ENCODE results near the gene NECTIN4. TPM values are rescaled to one million over a fixed set of nuclear protein-coding genes. Genes with fewer than 3 reads are reported as not detected.

The NECTIN4 gene
- total RNA-seq, 1 donor = under 0.01 TPM

DNA sequence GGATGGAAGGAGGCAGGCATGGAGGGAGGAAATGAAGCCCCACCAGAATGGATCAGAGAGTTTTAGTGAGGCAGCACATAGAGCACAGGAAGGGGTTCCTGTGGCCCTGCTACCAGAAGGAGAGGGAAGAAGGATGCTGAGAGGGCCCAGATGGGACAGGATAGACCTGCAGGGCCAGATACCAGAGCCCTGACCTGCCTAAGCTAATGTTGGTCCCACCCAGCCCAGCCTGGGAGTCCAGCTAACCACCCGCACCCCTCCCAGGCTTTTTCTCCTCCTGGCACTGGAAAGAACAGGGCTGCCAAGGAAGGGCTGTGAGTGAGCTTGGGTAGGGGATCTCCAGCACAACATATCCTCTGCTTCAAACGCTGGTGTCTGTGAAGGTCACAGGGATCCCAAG lies 6.9 kb downstream of the NECTIN4 start:
- no peak overlapping the region for H3K4me3 ChIP-seq (ENCODE audit: insufficient read depth, low read length)
- H3K36me3 ChIP-seq (ENCODE audit: insufficient read depth, low read length) = no peaks in the 10 kb centered on the region
- no peak overlapping the region for H3K4me2 ChIP-seq (ENCODE audit: insufficient read depth, low read length)
- H4K20me1 ChIP-seq (ENCODE audit: insufficient read depth, low read length) = no peaks in the 10 kb centered on the region
- H2AFZ ChIP-seq (ENCODE audit: low read length) = no peak overlapping the region
- H3K4me1 ChIP-seq (ENCODE audit: insufficient read depth, low read length) = peaks cover 38% of the 10 kb centered on the region
- no peaks in the 10 kb centered on the region for H3K27me3 ChIP-seq (ENCODE audit: insufficient read depth, low read length)
- no peak for DNase-seq (ENCODE audit: insufficient read length, low spot score, missing footprints)
- peak overlapping the region; percentile 80 for H3K27ac ChIP-seq (ENCODE audit: low read depth, low read length)
- TF ChIP-seq, protein P1, sequence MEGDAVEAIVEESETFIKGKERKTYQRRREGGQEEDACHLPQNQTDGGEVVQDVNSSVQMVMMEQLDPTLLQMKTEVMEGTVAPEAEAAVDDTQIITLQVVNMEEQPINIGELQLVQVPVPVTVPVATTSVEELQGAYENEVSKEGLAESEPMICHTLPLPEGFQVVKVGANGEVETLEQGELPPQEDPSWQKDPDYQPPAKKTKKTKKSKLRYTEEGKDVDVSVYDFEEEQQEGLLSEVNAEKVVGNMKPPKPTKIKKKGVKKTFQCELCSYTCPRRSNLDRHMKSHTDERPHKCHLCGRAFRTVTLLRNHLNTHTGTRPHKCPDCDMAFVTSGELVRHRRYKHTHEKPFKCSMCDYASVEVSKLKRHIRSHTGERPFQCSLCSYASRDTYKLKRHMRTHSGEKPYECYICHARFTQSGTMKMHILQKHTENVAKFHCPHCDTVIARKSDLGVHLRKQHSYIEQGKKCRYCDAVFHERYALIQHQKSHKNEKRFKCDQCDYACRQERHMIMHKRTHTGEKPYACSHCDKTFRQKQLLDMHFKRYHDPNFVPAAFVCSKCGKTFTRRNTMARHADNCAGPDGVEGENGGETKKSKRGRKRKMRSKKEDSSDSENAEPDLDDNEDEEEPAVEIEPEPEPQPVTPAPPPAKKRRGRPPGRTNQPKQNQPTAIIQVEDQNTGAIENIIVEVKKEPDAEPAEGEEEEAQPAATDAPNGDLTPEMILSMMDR (IDR thresholded peaks at IDR 0.05; ENCODE audit: extremely low read depth, low read depth, low read length) = no peak
- no peaks in the 10 kb centered on the region for H3K9me3 ChIP-seq (ENCODE audit: low read depth, low read length)
- H3K79me2 ChIP-seq (ENCODE audit: insufficient read depth, low read length) = no peaks in the 10 kb centered on the region

- no peaks in the 10 kb centered on the region for H3K36me3 ChIP-seq (ENCODE audit: insufficient read depth, low read length)
- H3K4me1 ChIP-seq (ENCODE audit: insufficient read depth, low read length) = peaks cover 38% of the 10 kb centered on the region
Measured at GRCh38 chr1:161081519-161081918, 7.8 kb downstream of the NECTIN4 start.

DNA sequence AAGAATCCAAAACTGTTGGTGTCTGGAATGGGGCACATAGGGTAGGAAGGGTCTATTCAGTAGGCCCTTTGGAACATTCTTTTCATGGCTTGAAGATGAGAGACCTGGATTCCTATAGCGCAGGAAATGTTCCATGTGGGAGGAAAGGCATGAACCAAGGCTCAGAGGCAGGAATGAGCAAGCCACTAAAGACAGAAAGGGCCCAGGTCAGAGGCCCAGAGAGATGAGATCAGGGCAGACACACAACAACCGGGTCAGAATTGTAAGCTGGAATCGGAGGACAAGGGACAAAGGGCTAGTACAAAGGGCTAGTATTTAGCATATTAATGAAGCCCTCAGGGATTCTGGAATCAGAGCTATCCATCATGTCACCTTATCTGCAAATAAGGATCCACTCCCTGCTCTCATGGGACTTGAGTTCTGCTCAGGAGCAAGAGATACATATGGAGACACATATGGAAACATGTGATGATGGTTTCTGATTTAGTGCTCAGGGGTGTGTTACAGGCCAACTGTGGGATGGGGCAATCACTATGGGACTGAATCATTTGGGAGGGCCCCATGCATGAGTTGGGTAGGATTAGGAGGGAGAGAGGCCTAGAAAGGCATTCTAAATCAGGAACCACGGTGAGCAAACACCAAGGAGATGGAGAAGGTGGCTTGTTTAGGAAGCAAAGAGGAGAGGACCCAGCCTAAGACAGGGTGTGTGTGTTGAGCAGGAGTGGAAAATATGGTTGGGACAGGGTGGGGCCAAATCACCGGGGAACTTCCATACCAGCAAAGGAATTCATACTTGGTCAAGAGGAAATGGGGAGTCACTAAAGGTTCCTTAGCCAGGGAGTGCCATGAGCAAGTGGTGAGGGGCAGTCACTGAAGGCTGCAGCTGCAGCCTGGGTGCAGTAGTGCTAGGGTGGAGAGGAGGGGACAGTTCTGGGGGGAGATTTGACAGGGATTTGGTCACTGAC lies 8.6 kb downstream of the NECTIN4 start:
- no peaks in the 10 kb centered on the region for H3K9me3 ChIP-seq (ENCODE audit: low read depth, low read length)
- H3K4me3 ChIP-seq (ENCODE audit: insufficient read depth, low read length) = no peak overlapping the region
- no peaks in the 10 kb centered on the region for H3K79me2 ChIP-seq (ENCODE audit: insufficient read depth, low read length)
- no peaks in the 10 kb centered on the region for H4K20me1 ChIP-seq (ENCODE audit: insufficient read depth, low read length)
- DNase-seq (ENCODE audit: insufficient read length, low spot score, missing footprints) = peak; percentile 78
- H2AFZ ChIP-seq (ENCODE audit: low read length) = peak overlapping the region; percentile 66
- H3K27ac ChIP-seq (ENCODE audit: low read depth, low read length) = peak overlapping the region; percentile 5
- TF ChIP-seq, protein P1 (IDR thresholded peaks at IDR 0.05; ENCODE audit: extremely low read depth, low read depth, low read length) = no peak
- H3K4me1 ChIP-seq (ENCODE audit: insufficient read depth, low read length) = peaks cover 38% of the 10 kb centered on the region
- H3K4me2 ChIP-seq (ENCODE audit: insufficient read depth, low read length) = no peak overlapping the region
- H3K27me3 ChIP-seq (ENCODE audit: insufficient read depth, low read length) = no peaks in the 10 kb centered on the region
- H3K36me3 ChIP-seq (ENCODE audit: insufficient read depth, low read length) = no peaks in the 10 kb centered on the region

More at GRCh38 chr1:161081519-161081918, 7.8 kb downstream of the NECTIN4 start:
- H2AFZ ChIP-seq (ENCODE audit: low read length) = no peak overlapping the region
- no peaks in the 10 kb centered on the region for H3K79me2 ChIP-seq (ENCODE audit: insufficient read depth, low read length)
- no peaks in the 10 kb centered on the region for H4K20me1 ChIP-seq (ENCODE audit: insufficient read depth, low read length)
- no peaks in the 10 kb centered on the region for H3K9me3 ChIP-seq (ENCODE audit: low read depth, low read length)
- no peak for DNase-seq (ENCODE audit: insufficient read length, low spot score, missing footprints)
- H3K4me2 ChIP-seq (ENCODE audit: insufficient read depth, low read length) = no peak overlapping the region
- TF ChIP-seq, protein P1 (IDR thresholded peaks at IDR 0.05; ENCODE audit: extremely low read depth, low read depth, low read length) = no peak
- no peak overlapping the region for H3K4me3 ChIP-seq (ENCODE audit: insufficient read depth, low read length)
- no peak overlapping the region for H3K27ac ChIP-seq (ENCODE audit: low read depth, low read length)
- no peaks in the 10 kb centered on the region for H3K27me3 ChIP-seq (ENCODE audit: insufficient read depth, low read length)

DNA sequence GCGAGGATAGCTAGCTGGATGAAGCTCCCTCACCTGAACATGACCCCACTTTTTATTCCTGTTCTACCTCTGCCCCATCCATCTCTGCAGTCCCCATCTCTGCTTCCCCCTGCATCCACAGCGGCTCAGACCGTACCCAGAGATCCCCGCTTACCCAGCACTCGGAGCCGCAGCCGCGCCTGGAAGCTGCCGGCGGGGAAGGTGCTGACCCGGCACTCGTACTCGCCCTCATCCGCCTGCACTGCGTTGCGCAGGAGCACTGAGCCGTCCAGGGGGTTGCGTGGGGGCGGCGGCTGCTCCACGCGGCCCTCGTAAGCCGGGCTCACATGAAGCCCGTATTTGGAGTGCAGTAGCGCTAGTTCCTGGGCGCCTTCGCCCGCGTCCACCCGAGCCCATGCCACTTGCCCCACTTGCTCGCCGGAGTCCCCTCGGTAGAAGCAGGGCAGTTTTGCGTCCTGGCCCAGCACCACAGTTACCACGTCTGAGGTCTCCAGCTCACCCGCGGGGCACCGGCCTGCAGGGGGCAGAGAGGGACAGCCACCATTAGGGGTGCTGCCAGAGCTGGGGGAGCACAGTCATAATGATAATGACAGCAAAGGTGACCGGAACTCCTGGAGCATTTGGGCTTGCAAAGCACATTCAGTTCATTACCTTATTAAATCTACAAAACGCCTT lies 9.8 kb downstream of the NECTIN4 start:
- no peak for DNase-seq (ENCODE audit: insufficient read length, low spot score, missing footprints)
- H3K4me1 ChIP-seq (ENCODE audit: insufficient read depth, low read length) = peaks cover 29% of the 10 kb centered on the region
- TF ChIP-seq, protein P1 (IDR thresholded peaks at IDR 0.05; ENCODE audit: extremely low read depth, low read depth, low read length) = no peak
- H3K36me3 ChIP-seq (ENCODE audit: insufficient read depth, low read length) = no peaks in the 10 kb centered on the region
- no peak overlapping the region for H3K4me3 ChIP-seq (ENCODE audit: insufficient read depth, low read length)
- H4K20me1 ChIP-seq (ENCODE audit: insufficient read depth, low read length) = no peaks in the 10 kb centered on the region
- H3K79me2 ChIP-seq (ENCODE audit: insufficient read depth, low read length) = no peaks in the 10 kb centered on the region
- no peaks in the 10 kb centered on the region for H3K9me3 ChIP-seq (ENCODE audit: low read depth, low read length)
- H3K27ac ChIP-seq (ENCODE audit: low read depth, low read length) = no peak overlapping the region
- H3K4me2 ChIP-seq (ENCODE audit: insufficient read depth, low read length) = no peak overlapping the region
- no peak overlapping the region for H2AFZ ChIP-seq (ENCODE audit: low read length)
- H3K27me3 ChIP-seq (ENCODE audit: insufficient read depth, low read length) = no peaks in the 10 kb centered on the region
